ENCODE measurements around the gene AMOTL1.

AMOTL1 gene

GRCh38 chr11:94771390-94771789 lies 3.2 kb downstream of the AMOTL1 start:
- Histone ChIP-seq H3K4me2 (ENCODE audit: insufficient read depth, low read length) (no peak overlapping the region), H3K36me3 (ENCODE audit: insufficient read depth, low read length) (no peaks in the 10 kb centered on the region), H3K9ac (ENCODE audit: low read depth, low read length) (no peak overlapping the region), H4K20me1 (ENCODE audit: insufficient read depth, low read length) (no peaks in the 10 kb centered on the region), H2AFZ (ENCODE audit: low read depth, low read length) (no peak overlapping the region), H3K4me3 (ENCODE audit: low read depth in 1 of 2, low read length in 2 of 2) (no peak overlapping the region), H3K27me3 (ENCODE audit: insufficient read depth, low read length, poor library complexity) (peaks cover 28% of the 10 kb centered on the region), H3K4me1 (ENCODE audit: insufficient read depth, low read length) (no peaks in the 10 kb centered on the region), H3K79me2 (ENCODE audit: insufficient read depth, low read length) (no peaks in the 10 kb centered on the region), H3K9me3 (ENCODE audit: insufficient read depth, low read length, severe bottlenecking) (no peaks in the 10 kb centered on the region), H3K27ac (ENCODE audit: low read length) (no peak overlapping the region)
- DNase-seq (no peak), ATAC-seq (ENCODE audit: insufficient read depth, low read depth) (no peak)
- TF ChIP-seq EZH2 (IDR thresholded peaks at IDR 0.05; ENCODE audit: borderline replicate concordance, low read depth, low read length, severe bottlenecking) = no peak
- no peak for TF ChIP-seq CTCF (IDR thresholded peaks at IDR 0.05; ENCODE audit: borderline replicate concordance, extremely low read depth, low read length, poor library complexity, severe bottlenecking)

- H3K27ac ChIP-seq (ENCODE audit: low read length) = no peak overlapping the region
- no peak overlapping the region for H3K4me3 ChIP-seq (ENCODE audit: low read depth in 1 of 2, low read length in 2 of 2)
- no peak for ATAC-seq (ENCODE audit: insufficient read depth, low read depth)
- H3K4me1 ChIP-seq (ENCODE audit: insufficient read depth, low read length) = no peaks in the 10 kb centered on the region
- no peaks in the 10 kb centered on the region for H3K36me3 ChIP-seq (ENCODE audit: insufficient read depth, low read length)
- no peak overlapping the region for H2AFZ ChIP-seq (ENCODE audit: low read depth, low read length)
- H3K9ac ChIP-seq (ENCODE audit: low read depth, low read length) = no peak overlapping the region
- DNase-seq = no peak
- H3K79me2 ChIP-seq (ENCODE audit: insufficient read depth, low read length) = no peaks in the 10 kb centered on the region
- peaks cover 28% of the 10 kb centered on the region for H3K27me3 ChIP-seq (ENCODE audit: insufficient read depth, low read length, poor library complexity)
- no peaks in the 10 kb centered on the region for H4K20me1 ChIP-seq (ENCODE audit: insufficient read depth, low read length)
- H3K4me2 ChIP-seq (ENCODE audit: insufficient read depth, low read length) = no peak overlapping the region
- TF ChIP-seq EZH2 (IDR thresholded peaks at IDR 0.05; ENCODE audit: borderline replicate concordance, low read depth, low read length, severe bottlenecking) (no peak), CTCF (IDR thresholded peaks at IDR 0.05; ENCODE audit: borderline replicate concordance, extremely low read depth, low read length, poor library complexity, severe bottlenecking) (no peak)
- H3K9me3 ChIP-seq (ENCODE audit: insufficient read depth, low read length, severe bottlenecking) = no peaks in the 10 kb centered on the region
Measured at GRCh38 chr11:94771951-94772350, 3.8 kb downstream of the AMOTL1 start.

GRCh38 chr11:94773842-94774241 lies 5.7 kb downstream of the AMOTL1 start:
- no peak overlapping the region for H3K9ac ChIP-seq (ENCODE audit: low read depth, low read length)
- H3K4me2 ChIP-seq (ENCODE audit: insufficient read depth, low read length) = no peak overlapping the region
- TF ChIP-seq EZH2 (IDR thresholded peaks at IDR 0.05; ENCODE audit: borderline replicate concordance, low read depth, low read length, severe bottlenecking) (no peak), CTCF (IDR thresholded peaks at IDR 0.05; ENCODE audit: borderline replicate concordance, extremely low read depth, low read length, poor library complexity, severe bottlenecking) (no peak)
- peaks cover 11% of the 10 kb centered on the region for H3K27me3 ChIP-seq (ENCODE audit: insufficient read depth, low read length, poor library complexity)
- H3K4me1 ChIP-seq (ENCODE audit: insufficient read depth, low read length) = no peaks in the 10 kb centered on the region
- no peak overlapping the region for H3K4me3 ChIP-seq (ENCODE audit: low read depth in 1 of 2, low read length in 2 of 2)
- no peaks in the 10 kb centered on the region for H4K20me1 ChIP-seq (ENCODE audit: insufficient read depth, low read length)
- no peak for DNase-seq
- ATAC-seq (ENCODE audit: insufficient read depth, low read depth) = no peak
- no peak overlapping the region for H3K27ac ChIP-seq (ENCODE audit: low read length)
- H3K9me3 ChIP-seq (ENCODE audit: insufficient read depth, low read length, severe bottlenecking) = no peaks in the 10 kb centered on the region
- no peaks in the 10 kb centered on the region for H3K79me2 ChIP-seq (ENCODE audit: insufficient read depth, low read length)
- no peak overlapping the region for H2AFZ ChIP-seq (ENCODE audit: low read depth, low read length)
- no peaks in the 10 kb centered on the region for H3K36me3 ChIP-seq (ENCODE audit: insufficient read depth, low read length)

GRCh38 chr11:94774345-94774744 lies 6.2 kb downstream of the AMOTL1 start:
- H3K4me3 ChIP-seq (ENCODE audit: low read depth in 1 of 2, low read length in 2 of 2) = no peak overlapping the region
- no peak for TF ChIP-seq CTCF (IDR thresholded peaks at IDR 0.05; ENCODE audit: borderline replicate concordance, extremely low read depth, low read length, poor library complexity, severe bottlenecking)
- no peak for TF ChIP-seq EZH2 (IDR thresholded peaks at IDR 0.05; ENCODE audit: borderline replicate concordance, low read depth, low read length, severe bottlenecking)
- no peak overlapping the region for H2AFZ ChIP-seq (ENCODE audit: low read depth, low read length)
- H3K4me1 ChIP-seq (ENCODE audit: insufficient read depth, low read length) = no peaks in the 10 kb centered on the region
- H3K27me3 ChIP-seq (ENCODE audit: insufficient read depth, low read length, poor library complexity) = peaks cover 6% of the 10 kb centered on the region
- H3K9me3 ChIP-seq (ENCODE audit: insufficient read depth, low read length, severe bottlenecking) = no peaks in the 10 kb centered on the region
- H3K27ac ChIP-seq (ENCODE audit: low read length) = no peak overlapping the region
- no peaks in the 10 kb centered on the region for H3K79me2 ChIP-seq (ENCODE audit: insufficient read depth, low read length)
- no peak overlapping the region for H3K4me2 ChIP-seq (ENCODE audit: insufficient read depth, low read length)
- no peak overlapping the region for H3K9ac ChIP-seq (ENCODE audit: low read depth, low read length)
- H3K36me3 ChIP-seq (ENCODE audit: insufficient read depth, low read length) = no peaks in the 10 kb centered on the region
- ATAC-seq (ENCODE audit: insufficient read depth, low read depth) = no peak
- no peak for DNase-seq
- H4K20me1 ChIP-seq (ENCODE audit: insufficient read depth, low read length) = no peaks in the 10 kb centered on the region
